ENCODE data around the gene LRRC31. TPM values are rescaled to one million over a fixed set of nuclear protein-coding genes. Genes with fewer than 3 reads are reported as not detected.

LRRC31 gene
- total RNA-seq (2022; extraction: Qiagen RNA extraction): 0.02 TPM in 1 of 5 replicates, not detected in the others

DNA sequence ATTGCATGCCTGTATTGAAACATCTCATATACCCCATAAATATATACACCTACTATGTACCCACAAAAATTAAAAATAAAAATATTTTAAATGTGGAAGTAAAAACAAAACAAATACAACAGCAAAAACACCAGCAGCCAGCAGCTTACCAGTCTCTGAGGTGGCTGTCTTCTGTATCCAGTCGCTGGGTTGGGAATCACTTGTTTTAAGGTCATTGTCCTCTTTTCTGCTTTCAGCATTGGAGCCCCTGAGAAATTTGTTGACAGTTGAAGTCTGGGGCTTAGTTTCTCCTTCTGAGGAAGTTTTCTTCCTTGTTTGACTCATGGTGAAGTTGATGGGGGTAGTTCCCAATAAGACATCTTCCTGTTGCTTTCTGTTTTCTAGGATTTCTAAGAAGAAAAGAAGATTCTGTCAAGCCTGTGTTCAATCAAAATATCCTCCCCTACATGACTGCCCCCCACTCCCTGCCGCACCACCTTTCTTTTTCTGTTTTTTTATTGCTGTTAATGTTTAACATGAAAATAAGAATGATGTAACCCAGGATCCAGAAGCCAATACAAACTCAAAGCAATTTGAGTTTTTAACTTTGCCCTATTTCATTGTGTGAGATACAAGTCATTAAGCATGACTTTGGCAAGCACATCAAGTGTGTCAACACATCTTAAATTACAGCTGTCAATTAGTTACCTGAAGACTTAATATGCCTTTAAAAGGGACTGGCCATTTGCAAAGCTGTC is at the start of gene LRRC31:
TSS of gene LRRC31 (minus strand) at position 452 of the 737 bp plus-strand sequence. CDS start at position 324, 128 bp downstream.

DNA sequence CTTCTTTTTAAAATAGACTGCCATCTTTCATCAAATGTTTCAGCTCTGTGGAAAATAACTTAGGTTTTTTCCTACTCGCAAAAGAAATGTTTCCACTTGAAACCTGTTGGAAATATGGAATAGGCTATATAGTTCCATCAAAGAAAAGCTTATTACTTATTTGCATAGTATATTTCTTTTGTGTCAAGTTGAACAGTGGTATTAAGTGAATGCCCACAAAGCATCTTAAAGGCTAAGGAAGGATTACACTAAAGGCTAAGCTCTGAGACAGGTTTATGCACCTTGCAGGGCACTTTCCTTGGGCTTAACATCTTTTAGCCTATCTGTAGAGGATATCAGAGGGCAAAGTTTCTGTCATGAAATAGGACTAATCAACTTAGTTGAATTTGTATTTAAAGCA is 41.5 kb upstream of the LRRC31 start, which contains the start of gene SAMD7:
TSS of gene SAMD7 (plus strand) at position 301 of the 400 bp plus-strand sequence. CDS start 7,927 bp downstream, outside the sequence.

DNA sequence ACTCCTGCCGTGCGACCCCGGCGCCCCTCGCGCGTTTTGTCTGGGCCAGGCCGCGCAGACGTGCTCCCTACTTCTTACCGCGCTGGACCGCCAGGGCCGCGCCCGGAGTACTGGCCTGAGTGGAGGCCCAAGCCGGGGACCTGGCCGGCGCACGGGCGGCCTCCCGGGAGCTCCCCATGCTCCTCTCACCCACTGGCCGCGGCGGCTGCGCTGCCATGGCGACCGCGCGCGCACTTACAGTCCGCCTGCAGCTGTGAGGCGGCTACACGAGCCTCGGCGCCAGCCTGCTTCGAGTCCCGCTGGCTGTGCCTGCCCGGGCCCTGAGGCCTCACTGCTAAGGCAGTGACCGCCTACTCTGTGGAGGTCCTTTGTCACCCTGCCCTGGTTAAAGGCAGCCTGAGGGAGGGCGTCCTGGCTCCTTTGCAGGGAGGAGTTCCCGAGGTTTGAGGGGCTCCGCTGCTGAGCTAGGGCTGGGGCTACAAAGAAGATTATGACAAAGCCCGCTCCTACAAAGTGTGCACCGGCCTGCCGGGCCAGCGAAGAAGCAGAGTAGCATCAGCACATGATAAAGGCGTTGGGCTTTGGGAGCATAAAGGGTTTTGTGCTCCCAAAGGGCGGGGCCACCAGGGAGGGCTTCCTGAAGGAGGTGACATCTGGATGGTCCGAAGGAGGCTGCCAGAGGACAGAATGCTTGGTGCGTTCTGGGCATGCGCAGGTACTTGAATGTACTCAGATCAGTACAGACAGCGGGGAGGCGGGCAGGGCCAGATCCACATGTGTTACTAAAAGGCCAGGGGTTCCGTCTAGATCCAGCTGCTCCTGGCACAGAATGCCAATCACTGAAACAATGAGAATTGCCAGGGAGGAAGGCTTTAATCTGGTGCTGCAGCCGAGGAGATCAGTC is 57.2 kb downstream of the LRRC31 start, which contains the start of the genes LRRC34 and LRRIQ4:
TSS of gene LRRC34 (minus strand) at position 573 of the 904 bp plus-strand sequence. CDS start at position 217, 356 bp downstream.
TSS of gene LRRIQ4 (plus strand) at position 539 of the 904 bp plus-strand sequence. CDS start 9,052 bp downstream, outside the sequence.

Other genes starting within 250 kb of the LRRC31 start
- 0.15 TPM in 1 of 5 replicates, not detected in the others for gene MECOM, start 206.2 kb downstream of the LRRC31 start, total RNA-seq (2022; extraction: Qiagen RNA extraction)
- 0.35 TPM in 1 of 5 replicates, not detected in the others for gene TERC, start 104.9 kb downstream of the LRRC31 start, total RNA-seq (2022; extraction: Qiagen RNA extraction)
- gene ACTRT3, start 100.4 kb downstream of the LRRC31 start, total RNA-seq (2022; extraction: Qiagen RNA extraction): 2.5 to 3.2 TPM (median 2.7 TPM) in 5 replicates
- 8.6 to 11.7 TPM (median 8.9 TPM) in 5 replicates for gene MYNN, start 96.5 kb downstream of the LRRC31 start, total RNA-seq (2022; extraction: Qiagen RNA extraction)
- gene LRRIQ4, start 57.1 kb downstream of the LRRC31 start, total RNA-seq (2022; extraction: Qiagen RNA extraction): not detected in 5 replicates
- gene LRRC34, start 57.0 kb downstream of the LRRC31 start, total RNA-seq (2022; extraction: Qiagen RNA extraction): not detected in 5 replicates
- not detected in 5 replicates for gene SAMD7, start 41.6 kb upstream of the LRRC31 start, total RNA-seq (2022; extraction: Qiagen RNA extraction)
- gene SEC62, start 96.9 kb upstream of the LRRC31 start, total RNA-seq (2022; extraction: Qiagen RNA extraction): 70.2 to 148 TPM (median 86.7 TPM) in 5 replicates
- gene GPR160, start 168.1 kb upstream of the LRRC31 start, total RNA-seq (2022; extraction: Qiagen RNA extraction): 1.3 to 2.1 TPM (median 1.7 TPM) in 5 replicates